NCI-H1417 (cell line): ENCODE results near the gene OR6M1.

Source experiments
- DNase-seq, 3 experiments: peaks; one replicate each; lab custom pipeline; 2025; lab: John Stamatoyannopoulos, UW

OR6M1 gene

GRCh38 chr11:123775715-123776549 lies 30.2 kb downstream of the OR6M1 start:
- no peak for DNase-seq

GRCh38 chr11:123775289-123775688 lies 30.9 kb downstream of the OR6M1 start:
- no peak for DNase-seq

- DNase-seq: no peak
Measured at GRCh38 chr11:123773959-123774358, 32.2 kb downstream of the OR6M1 start.

GRCh38 chr11:123773026-123773425 lies 33.1 kb downstream of the OR6M1 start:
- DNase-seq: no peak

GRCh38 chr11:123771664-123772063 lies 34.5 kb downstream of the OR6M1 start:
- DNase-seq: no peak

GRCh38 chr11:123770712-123771111 lies 35.4 kb downstream of the OR6M1 start:
- no peak for DNase-seq

GRCh38 chr11:123765601-123766000 lies 40.5 kb downstream of the OR6M1 start:
- no peak for DNase-seq

- no peak for DNase-seq
Measured at GRCh38 chr11:123762422-123762821, 43.7 kb downstream of the OR6M1 start.

- DNase-seq: no peak
Measured at GRCh38 chr11:123760894-123761293, 45.3 kb downstream of the OR6M1 start.

- DNase-seq: no peak
Measured at GRCh38 chr11:123757976-123758375, 48.2 kb downstream of the OR6M1 start.

GRCh38 chr11:123755813-123756212 lies 50.3 kb downstream of the OR6M1 start:
- no peak for DNase-seq
